ENCODE data around the gene MAP4K4. TPM values are rescaled to one million over a fixed set of nuclear protein-coding genes. Genes with fewer than 3 reads are reported as not detected.
"Not testable (repeated sequence)": the region's sequence is repeated elsewhere in the genome, so short reads cannot be mapped to it uniquely, and the experiment has no call there.

MAP4K4 gene
- total RNA-seq, 4 donors from 2014 or later, result 40.0 to 85.5 (median 59.5) TPM

DNA sequence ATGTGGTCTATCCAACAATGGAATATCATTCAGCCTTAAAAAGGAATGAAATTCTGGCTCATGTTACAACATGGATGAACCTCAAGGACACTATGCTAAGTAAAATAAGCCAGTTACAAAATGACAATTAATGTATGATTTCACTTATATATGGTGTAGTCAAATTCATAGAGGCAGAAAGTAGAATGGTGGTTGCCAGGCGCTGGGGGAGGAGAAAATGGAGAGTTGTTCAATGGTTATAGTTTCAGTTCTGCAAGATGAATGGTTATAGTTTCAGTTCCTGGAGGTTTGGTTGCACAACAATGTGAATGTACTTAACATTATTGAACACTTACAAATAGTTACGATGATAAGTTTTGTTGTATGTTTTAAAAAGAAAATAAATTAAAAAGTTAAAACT, 215.0 kb downstream of the MAP4K4 start:
- DNase-seq (no peak), ATAC-seq (no peak)
- in situ Hi-C loops (cut with MboI; ENCODE audit: low sequenced_read_pairs in 4 of 4) (no loop called here), intact Hi-C loops (cut with DNase I; ENCODE audit: low total_unique reads) (no loop called here)
- TF ChIP-seq CTCF (IDR thresholded peaks at IDR 0.05 in 4 of 5, conservative IDR thresholded peaks at IDR 0.05 in 1 of 5) (no peak), POLR2A (IDR thresholded peaks at IDR 0.05) (no peak)
- no peaks in the 10 kb centered on the region for H3K9me3 ChIP-seq
- no peak overlapping the region for H3K27ac ChIP-seq
- H3K27me3 ChIP-seq, result no peaks in the 10 kb centered on the region
- no peak overlapping the region for H3K4me3 ChIP-seq
- H3K4me1 ChIP-seq, result no peaks in the 10 kb centered on the region
- H3K36me3 ChIP-seq, result no peaks in the 10 kb centered on the region

DNA sequence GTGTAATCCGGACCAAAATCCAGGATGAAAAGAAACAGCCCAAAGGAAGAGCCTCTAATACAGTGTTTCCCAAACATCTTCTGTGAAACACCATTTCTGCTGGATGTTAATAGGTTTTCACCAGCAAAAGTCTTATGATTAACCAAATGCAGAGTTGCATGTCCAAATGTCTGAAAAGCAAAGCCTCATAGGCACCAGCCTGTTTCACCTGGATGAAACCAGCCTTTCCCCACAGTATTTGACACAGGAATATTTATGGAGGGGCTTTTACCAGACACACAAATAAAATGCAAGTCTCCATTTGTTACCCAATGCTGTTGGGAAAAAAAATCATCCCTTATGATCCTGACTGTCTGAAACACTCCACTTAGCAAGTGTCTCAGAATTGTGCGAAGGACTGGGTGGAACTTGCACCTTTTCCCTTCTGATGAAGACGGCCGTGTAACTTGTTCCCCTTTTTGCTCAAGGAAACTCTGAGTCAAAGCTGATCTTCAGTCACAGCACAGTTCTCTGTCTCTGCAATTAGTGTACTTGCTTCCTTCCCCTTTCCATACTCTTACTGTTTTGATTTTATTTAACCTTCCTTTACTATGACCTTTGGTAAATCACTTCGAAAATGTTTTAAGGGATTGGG, 223.9 kb downstream of the MAP4K4 start:
- Histone ChIP-seq H3K4me1 (no peaks in the 10 kb centered on the region), H3K27ac (no peak overlapping the region), H3K36me3 (no peaks in the 10 kb centered on the region), H3K4me3 (no peak overlapping the region), H3K9me3 (peaks cover 0 to 7% (median 0%) of the 10 kb centered on the region in 3 donors), H3K27me3 (no peaks in the 10 kb centered on the region)
- in situ Hi-C loops (cut with MboI; ENCODE audit: low sequenced_read_pairs in 4 of 4), result no loop called here
- intact Hi-C loops (cut with DNase I; ENCODE audit: low total_unique reads), result no loop called here
- no peak for DNase-seq
- TF ChIP-seq POLR2A (IDR thresholded peaks at IDR 0.05), result no peak
- TF ChIP-seq CTCF (IDR thresholded peaks at IDR 0.05 in 4 of 5, conservative IDR thresholded peaks at IDR 0.05 in 1 of 5), result no peak
- no peak for ATAC-seq

GRCh38 chr2:101921953-101922325, 224.4 kb downstream of the MAP4K4 start:
- DNase-seq, result no peak
- in situ Hi-C loops (cut with MboI; ENCODE audit: low sequenced_read_pairs in 4 of 4), result no loop called here

DNA sequence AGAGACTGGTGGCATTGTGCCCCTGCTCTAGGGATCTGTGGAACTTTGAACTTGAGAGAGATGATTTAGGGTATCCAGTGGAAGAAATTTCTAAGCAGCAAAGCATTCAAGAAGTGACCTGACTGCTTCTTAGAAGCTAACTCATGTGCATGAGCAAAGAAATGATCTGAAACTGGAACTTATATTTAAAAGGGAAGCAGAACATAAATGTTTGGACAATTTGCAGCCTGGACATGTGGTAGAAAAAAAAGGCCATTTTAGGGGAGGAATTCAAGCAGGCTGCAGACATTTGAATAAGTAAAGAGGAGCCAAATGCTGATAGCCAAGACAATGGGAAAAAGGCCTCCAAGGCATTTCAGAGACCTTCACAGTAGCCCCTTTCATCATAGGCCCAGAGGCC, 226.8 kb downstream of the MAP4K4 start:
- H3K27ac ChIP-seq; H3K27me3 ChIP-seq; H3K4me3 ChIP-seq; H3K9me3 ChIP-seq; H3K4me1 ChIP-seq; ATAC-seq; DNase-seq; in situ Hi-C loops (cut with MboI; ENCODE audit: low sequenced_read_pairs in 4 of 4); intact Hi-C loops (cut with DNase I; ENCODE audit: low total_unique reads); H3K36me3 ChIP-seq: not testable (repeated sequence)

More at GRCh38 chr2:101921953-101922325, 224.4 kb downstream of the MAP4K4 start:
- H3K9me3 ChIP-seq, result peaks cover 0 to 7% (median 0%) of the 10 kb centered on the region in 3 donors
- no peaks in the 10 kb centered on the region for H3K4me1 ChIP-seq
- intact Hi-C loops (cut with DNase I; ENCODE audit: low total_unique reads), result no loop called here
- no peak for ATAC-seq
- no peak overlapping the region for H3K27ac ChIP-seq
- no peaks in the 10 kb centered on the region for H3K27me3 ChIP-seq
- no peak for TF ChIP-seq CTCF (IDR thresholded peaks at IDR 0.05 in 4 of 5, conservative IDR thresholded peaks at IDR 0.05 in 1 of 5)
- H3K4me3 ChIP-seq, result no peak overlapping the region
- no peaks in the 10 kb centered on the region for H3K36me3 ChIP-seq

GRCh38 chr2:101930019-101930418, 232.5 kb downstream of the MAP4K4 start:
- in situ Hi-C loops (cut with MboI; ENCODE audit: low sequenced_read_pairs in 4 of 4), result no loop called here
- intact Hi-C loops (cut with DNase I; ENCODE audit: low total_unique reads), result no loop called here
- DNase-seq (no peak), ATAC-seq (no peak)
- Histone ChIP-seq H3K36me3 (no peaks in the 10 kb centered on the region), H3K4me1 (no peaks in the 10 kb centered on the region), H3K27ac (no peak overlapping the region), H3K27me3 (no peaks in the 10 kb centered on the region), H3K4me3 (no peak overlapping the region), H3K9me3 (no peaks in the 10 kb centered on the region)
- no peak for TF ChIP-seq CTCF (IDR thresholded peaks at IDR 0.05 in 4 of 5, conservative IDR thresholded peaks at IDR 0.05 in 1 of 5)
- no peak for TF ChIP-seq POLR2A (IDR thresholded peaks at IDR 0.05)
